Chondrocyte (in vitro differentiated cells): Measurements from ENCODE around the gene FMNL2. TPM values are rescaled to one million over a fixed set of nuclear protein-coding genes. Genes with fewer than 3 reads are reported as not detected.

ENCODE experiments used
- DNase-seq: peaks from one replicate; pipeline ENCODE4 v3.0.0; 2021; ENCODE audit warnings: mixed read lengths, low spot score
- H3K27ac Mint-ChIP-seq: one replicate; pipeline ENCODE4 v1.8.0; 2021; ENCODE audit warnings: mild to moderate bottlenecking, moderate library complexity, mixed read lengths; ENCODE audit not compliant: unreplicated experiment
- H3K27me3 Mint-ChIP-seq: 2 replicates; pipeline ENCODE4 v1.8.0; 2021; ENCODE audit warnings: low read depth, mixed read lengths
- H3K36me3 Mint-ChIP-seq: 2 replicates; pipeline ENCODE4 v1.8.0; 2021; ENCODE audit warnings: low read depth, mixed read lengths
- H3K4me1 Mint-ChIP-seq: 2 replicates; pipeline ENCODE4 v1.8.0; 2021; ENCODE audit warnings: low read depth, mild to moderate bottlenecking, mixed read lengths
- H3K4me3 Mint-ChIP-seq: one replicate; pipeline ENCODE4 v1.8.0; 2021; ENCODE audit warnings: mild to moderate bottlenecking, moderate library complexity, mixed read lengths; ENCODE audit not compliant: unreplicated experiment
- H3K9me3 Mint-ChIP-seq: 2 replicates; pipeline ENCODE4 v1.8.0; 2021; ENCODE audit warnings: low read depth, mixed read lengths
- total RNA-seq: library from RNA; stranded (reverse); gene quantifications from 3 replicates; pipeline ENCODE4 v1.2.1, GENCODE V29; 2021
- TF ChIP-seq, protein P1 (sequence below): fragments of 200-600 bp; sonication (generic); IDR thresholded peaks from 2 replicates; pipeline ENCODE4 v1.5.0; 2021; ENCODE audit warnings: antibody characterized with exemption, mild to moderate bottlenecking, moderate library complexity

FMNL2 gene
- total RNA-seq, 1 donor from 2014 or later, result 33.9 TPM

- TF ChIP-seq, protein P1, sequence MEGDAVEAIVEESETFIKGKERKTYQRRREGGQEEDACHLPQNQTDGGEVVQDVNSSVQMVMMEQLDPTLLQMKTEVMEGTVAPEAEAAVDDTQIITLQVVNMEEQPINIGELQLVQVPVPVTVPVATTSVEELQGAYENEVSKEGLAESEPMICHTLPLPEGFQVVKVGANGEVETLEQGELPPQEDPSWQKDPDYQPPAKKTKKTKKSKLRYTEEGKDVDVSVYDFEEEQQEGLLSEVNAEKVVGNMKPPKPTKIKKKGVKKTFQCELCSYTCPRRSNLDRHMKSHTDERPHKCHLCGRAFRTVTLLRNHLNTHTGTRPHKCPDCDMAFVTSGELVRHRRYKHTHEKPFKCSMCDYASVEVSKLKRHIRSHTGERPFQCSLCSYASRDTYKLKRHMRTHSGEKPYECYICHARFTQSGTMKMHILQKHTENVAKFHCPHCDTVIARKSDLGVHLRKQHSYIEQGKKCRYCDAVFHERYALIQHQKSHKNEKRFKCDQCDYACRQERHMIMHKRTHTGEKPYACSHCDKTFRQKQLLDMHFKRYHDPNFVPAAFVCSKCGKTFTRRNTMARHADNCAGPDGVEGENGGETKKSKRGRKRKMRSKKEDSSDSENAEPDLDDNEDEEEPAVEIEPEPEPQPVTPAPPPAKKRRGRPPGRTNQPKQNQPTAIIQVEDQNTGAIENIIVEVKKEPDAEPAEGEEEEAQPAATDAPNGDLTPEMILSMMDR, result no peak
- DNase-seq, result no peak
Observed at GRCh38 chr2:152609154-152609553, 274.2 kb downstream of the FMNL2 start.

GRCh38 chr2:152609699-152610098, 274.7 kb downstream of the FMNL2 start:
- H3K4me3 Mint-ChIP-seq, result no peak overlapping the region
- no peaks in the 10 kb centered on the region for H3K9me3 Mint-ChIP-seq
- no peaks in the 10 kb centered on the region for H3K27me3 Mint-ChIP-seq
- no peak for DNase-seq
- H3K4me1 Mint-ChIP-seq, result peaks cover 44% of the 10 kb centered on the region
- no peak overlapping the region for H3K27ac Mint-ChIP-seq
- H3K36me3 Mint-ChIP-seq, result peaks cover 7% of the 10 kb centered on the region
- TF ChIP-seq, protein P1, result no peak

More at GRCh38 chr2:152609154-152609553, 274.2 kb downstream of the FMNL2 start:
- Mint-ChIP-seq H3K4me3 (no peak overlapping the region), H3K9me3 (no peaks in the 10 kb centered on the region), H3K27me3 (no peaks in the 10 kb centered on the region), H3K4me1 (peaks cover 44% of the 10 kb centered on the region), H3K36me3 (peaks cover 6% of the 10 kb centered on the region), H3K27ac (no peak overlapping the region)

DNA sequence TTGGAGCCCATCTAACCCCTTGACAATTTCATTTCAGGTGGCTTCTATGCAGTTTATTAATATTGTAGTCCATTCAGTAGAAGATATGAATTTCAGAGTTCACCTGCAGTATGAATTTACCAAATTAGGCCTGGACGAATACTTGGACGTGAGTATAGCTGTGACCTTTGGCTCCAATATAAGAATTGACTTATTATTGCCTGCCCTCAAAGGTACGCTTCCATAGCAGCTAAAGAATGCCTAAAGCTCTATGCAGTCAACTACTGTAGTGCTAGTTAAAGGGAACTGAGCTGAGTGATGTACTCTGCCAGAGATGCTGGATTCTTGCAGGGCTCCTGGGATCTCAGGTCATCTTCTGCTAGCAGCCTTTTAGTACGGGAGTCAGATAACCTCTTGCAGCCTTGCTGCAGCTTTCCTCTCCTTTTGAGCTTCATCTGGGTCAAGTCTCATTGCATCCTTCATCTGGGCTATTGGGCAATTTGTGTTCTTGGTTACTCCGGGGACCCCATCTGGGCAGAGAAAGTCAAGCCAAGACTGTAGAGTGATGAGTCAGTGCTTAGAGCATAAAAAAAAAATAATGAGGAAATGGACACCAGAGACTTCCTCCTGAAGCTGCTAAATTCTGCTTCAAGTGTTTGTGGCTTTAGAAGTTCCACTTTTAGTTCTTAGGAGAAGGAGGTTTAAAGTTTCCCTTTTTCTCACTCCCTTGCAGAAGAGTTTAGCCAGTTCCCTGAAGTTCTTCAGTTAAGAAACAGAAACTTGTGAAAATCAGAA, 276.7 kb downstream of the FMNL2 start:
- Mint-ChIP-seq H3K4me1 (peaks cover 36% of the 10 kb centered on the region), H3K27me3 (no peaks in the 10 kb centered on the region), H3K9me3 (no peaks in the 10 kb centered on the region), H3K4me3 (no peak overlapping the region), H3K36me3 (peaks cover 11% of the 10 kb centered on the region), H3K27ac (peak overlapping the region; percentile 75)
- no peak for DNase-seq
- TF ChIP-seq, protein P1, result peak; percentile 27

- no peaks in the 10 kb centered on the region for H3K27me3 Mint-ChIP-seq
- DNase-seq, result no peak
- H3K4me1 Mint-ChIP-seq, result peaks cover 26% of the 10 kb centered on the region
- no peak overlapping the region for H3K4me3 Mint-ChIP-seq
- H3K9me3 Mint-ChIP-seq, result no peaks in the 10 kb centered on the region
- H3K27ac Mint-ChIP-seq, result peak overlapping the region; percentile 51
- TF ChIP-seq, protein P1, result no peak
- H3K36me3 Mint-ChIP-seq, result peaks cover 17% of the 10 kb centered on the region
Observed at GRCh38 chr2:152613235-152613634, 278.3 kb downstream of the FMNL2 start.

GRCh38 chr2:152615177-152615576, 280.2 kb downstream of the FMNL2 start:
- no peak for DNase-seq
- Mint-ChIP-seq H3K36me3 (peaks cover 22% of the 10 kb centered on the region), H3K4me3 (no peak overlapping the region), H3K9me3 (no peaks in the 10 kb centered on the region), H3K4me1 (peaks cover 26% of the 10 kb centered on the region), H3K27ac (no peak overlapping the region), H3K27me3 (no peaks in the 10 kb centered on the region)
- TF ChIP-seq, protein P1, result no peak
